Loucy (cell line): ENCODE results near the gene USP16.

ENCODE experiments used
- H2AFZ ChIP-seq: fragments of 200-600 bp; sonication (generic); 2 replicates; pipeline ENCODE4 v1.6.0; 2016; ENCODE audit warnings: antibody characterized with exemption, mild to moderate bottlenecking, low read length, moderate library complexity
- H3F3A ChIP-seq: fragments of 200-600 bp; 2 replicates; pipeline ENCODE4 v1.6.0; 2016; ENCODE audit warnings: antibody characterized with exemption, low read depth, mild to moderate bottlenecking
- H3K27me3 ChIP-seq: fragments of 200-600 bp; sonication (generic); 2 replicates; pipeline ENCODE4 v1.6.1; 2014; ENCODE audit warnings: low read length, mild to moderate bottlenecking; ENCODE audit not compliant: insufficient read depth, poor library complexity, severe bottlenecking
- H3K36me3 ChIP-seq: fragments of 200-600 bp; sonication (generic); 2 replicates; pipeline ENCODE4 v1.6.1; 2016; ENCODE audit warnings: low read length; ENCODE audit not compliant: insufficient read depth
- H3K4me1 ChIP-seq: fragments of 200-600 bp; sonication (generic); 2 replicates; pipeline ENCODE4 v1.5.1; 2014; ENCODE audit warnings: low read length, mild to moderate bottlenecking; ENCODE audit not compliant: insufficient read depth, poor library complexity, severe bottlenecking
- H3K4me2 ChIP-seq: fragments of 200-600 bp; sonication (generic); 2 replicates; pipeline ENCODE4 v1.6.0; 2014; ENCODE audit warnings: antibody characterized with exemption, low read length, low read depth, mild to moderate bottlenecking; ENCODE audit not compliant: poor library complexity, severe bottlenecking
- H3K4me3 ChIP-seq: fragments of 200-600 bp; sonication (generic); 2 replicates; pipeline ENCODE4 v1.5.1; 2014; ENCODE audit warnings: low read length, mild to moderate bottlenecking, mixed read lengths; ENCODE audit not compliant: poor library complexity, severe bottlenecking
- H3K79me2 ChIP-seq: fragments of 200-600 bp; sonication (generic); 2 replicates; pipeline ENCODE4 v1.6.1; 2014; ENCODE audit warnings: low read length; ENCODE audit not compliant: insufficient read depth
- H3K9ac ChIP-seq: fragments of 200-600 bp; sonication (generic); 2 replicates; pipeline ENCODE4 v1.6.0; 2014; ENCODE audit warnings: mild to moderate bottlenecking, low read depth, low read length, moderate library complexity; ENCODE audit not compliant: poor library complexity, severe bottlenecking
- H3K9me2 ChIP-seq: fragments of 200-600 bp; sonication (generic); replicated peaks from 2 replicates; pipeline ENCODE4 v1.6.1; 2016; ENCODE audit warnings: low read depth, low read length, mixed read lengths
- H3K9me3 ChIP-seq: fragments of 200-600 bp; sonication (generic); 2 replicates; pipeline ENCODE4 v1.6.1; 2014; ENCODE audit warnings: mild to moderate bottlenecking, antibody characterized with exemption, low read length, low read depth; ENCODE audit not compliant: insufficient read depth
- H4K20me1 ChIP-seq: fragments of 200-600 bp; sonication (generic); 2 replicates; pipeline ENCODE4 v1.6.0; 2014; ENCODE audit warnings: antibody characterized with exemption, low read length, mild to moderate bottlenecking; ENCODE audit not compliant: insufficient read depth, poor library complexity, severe bottlenecking
- CTCF ChIP-seq: fragments of 200-600 bp; sonication (generic); conservative IDR thresholded peaks from 2 replicates; pipeline ENCODE4 v1.5.1; 2014; ENCODE audit warnings: mild to moderate bottlenecking, antibody characterized with exemption, low read length
- EZH2phosphoT487 ChIP-seq: fragments of 200-600 bp; IDR thresholded peaks from 2 replicates; pipeline ENCODE4 v1.6.1; 2018; ENCODE audit warnings: antibody characterized with exemption, mild to moderate bottlenecking, moderate library complexity, borderline replicate concordance

USP16 gene

GRCh38 chr21:28992526-28993292, 31.8 kb upstream of the USP16 start, which contains the start of gene LTN1:
TSS of gene LTN1 (minus strand) at chr21:28992877. CDS start at chr21:28992805, 72 bp downstream.
- no peaks in the 10 kb centered on the region for H3K36me3 ChIP-seq
- peak within 1 kb of the TSS; percentile 85 for H3K9ac ChIP-seq
- H3K27me3 ChIP-seq: no peaks in the 10 kb centered on the region
- TF ChIP-seq EZH2phosphoT487: no peak
- no peak for TF ChIP-seq CTCF
- peak within 1 kb of the TSS; percentile 83 for H3K4me3 ChIP-seq
- H2AFZ ChIP-seq: peak within 1 kb of the TSS; percentile 78
- H3K4me2 ChIP-seq: peak within 1 kb of the TSS; percentile 92
- peaks cover 44% of the 10 kb centered on the region for H3K79me2 ChIP-seq
- H3F3A ChIP-seq: no peaks in the 10 kb centered on the region
- peaks cover 31% of the 10 kb centered on the region for H3K4me1 ChIP-seq
- peaks cover 14% of the 10 kb centered on the region for H4K20me1 ChIP-seq
- no peaks in the 10 kb centered on the region for H3K9me3 ChIP-seq
- H3K9me2 ChIP-seq: no peaks in the 10 kb centered on the region

- Histone ChIP-seq H3F3A (no peaks in the 10 kb centered on the region), H3K4me2 (peak overlapping the region; percentile 91), H3K4me1 (peaks cover 31% of the 10 kb centered on the region), H3K36me3 (no peaks in the 10 kb centered on the region), H3K9ac (peak overlapping the region; percentile 85), H4K20me1 (peaks cover 14% of the 10 kb centered on the region), H2AFZ (peak overlapping the region; percentile 78), H3K9me2 (no peaks in the 10 kb centered on the region), H3K27me3 (no peaks in the 10 kb centered on the region), H3K79me2 (peaks cover 39% of the 10 kb centered on the region), H3K4me3 (peak overlapping the region; percentile 83), H3K9me3 (no peaks in the 10 kb centered on the region)
- TF ChIP-seq CTCF (no peak), EZH2phosphoT487 (no peak)
Measured at GRCh38 chr21:28993293-28993629, 31.2 kb upstream of the USP16 start.

GRCh38 chr21:29002442-29003144, 21.9 kb upstream of the USP16 start:
- H2AFZ ChIP-seq: peak overlapping the region; percentile 91
- no peaks in the 10 kb centered on the region for H3F3A ChIP-seq
- H3K79me2 ChIP-seq: peaks cover 6% of the 10 kb centered on the region; the same call in 1 of the 2 replicates
- no peaks in the 10 kb centered on the region for H4K20me1 ChIP-seq
- peaks cover 3% of the 10 kb centered on the region for H3K4me1 ChIP-seq
- no peaks in the 10 kb centered on the region for H3K27me3 ChIP-seq
- H3K4me2 ChIP-seq: peak overlapping the region; percentile 83
- TF ChIP-seq EZH2phosphoT487: no peak
- no peak for TF ChIP-seq CTCF
- H3K9ac ChIP-seq: peak overlapping the region; percentile 96
- H3K4me3 ChIP-seq: peak overlapping the region; percentile 88
- H3K9me3 ChIP-seq: no peaks in the 10 kb centered on the region
- no peaks in the 10 kb centered on the region for H3K36me3 ChIP-seq
- no peaks in the 10 kb centered on the region for H3K9me2 ChIP-seq
